GM12878 (cell line): Measurements from ENCODE around the gene SLC22A3. TPM values are rescaled to one million over a fixed set of nuclear protein-coding genes. Genes with fewer than 3 reads are reported as not detected.

Experiments used
- ATAC-seq: fragments of 200-7000 bp; cut with Tn5 transposase; 3 replicates; pipeline ENCODE4 v1.9.1; 2020; ENCODE audit warnings: mild to moderate bottlenecking, moderate library complexity
- BruUV-seq: library from RNA; stranded (reverse); fragments of 400-500 nt; replicated peaks from 2 replicates; lab custom pipeline; 2021; lab: Mats Ljungman, UMichigan
- CTCF ChIA-PET: fragments of 300-600 bp; sonication (Branson Sonifier 250); formaldehyde crosslinking; extraction: SDS; loops from one replicate; lab custom pipeline; 2021; ENCODE audit warnings: inconsistent platforms; lab: Yijun Ruan, JAX
- POLR2A ChIA-PET: fragments of 350-600 bp; formaldehyde crosslinking; extraction: SDS; loops from one replicate; lab custom pipeline; 2021; ENCODE audit warnings: inconsistent platforms; lab: Charles Lee
- RAD21 ChIA-PET: fragments of 300-600 bp; sonication (Branson Sonifier 250); formaldehyde crosslinking; loops from one replicate; lab custom pipeline; 2023; ENCODE audit warnings: antibody characterized with exemption; ENCODE audit not compliant: unreplicated experiment; lab: Charles Lee
- SMC1A ChIA-PET: fragments of 300-600 bp; sonication (Branson Sonifier 250); formaldehyde crosslinking; loops from one replicate; lab custom pipeline; 2023; ENCODE audit not compliant: unreplicated experiment, uncharacterized antibody; lab: Charles Lee
- DNase-seq: peaks from one replicate; pipeline ENCODE4 v3.0.0-alpha.2; 2011; ENCODE audit warnings: low read depth, low spot score
- FAIRE-seq: peaks from 3 replicates; lab custom pipeline; 2011; peaks lifted over from hg19 to GRCh38; lab: Jason Lieb, UNC
- H2AFZ ChIP-seq: 2 replicates; pipeline ENCODE4 v1.6.0; 2011; ENCODE audit warnings: low read depth, low read length, control low read depth; ENCODE audit not compliant: control insufficient read depth
- H3K27ac ChIP-seq: 2 replicates; pipeline ENCODE4 v1.5.1; 2011; ENCODE audit warnings: control low read depth; ENCODE audit not compliant: control insufficient read depth, insufficient read depth
- H3K27me3 ChIP-seq, 2 experiments: replicated peaks in 1 of 2; 2 replicates each; pipeline versions ENCODE4 v1.6.0 to v1.6.1; 2011; ENCODE audit warnings: low read length in 1 of 2; ENCODE audit not compliant: control insufficient read depth in 2 of 2, insufficient read depth in 2 of 2
- H3K36me3 ChIP-seq, 2 experiments: 2 replicates each; pipeline ENCODE4 v1.5.1; 2011; ENCODE audit warnings: low read length in 1 of 2; ENCODE audit not compliant: control insufficient read depth in 2 of 2, insufficient read depth in 2 of 2
- H3K4me1 ChIP-seq: 2 replicates; pipeline ENCODE4 v1.6.1; 2011; ENCODE audit warnings: mild to moderate bottlenecking, low read length, moderate library complexity, mixed read lengths; ENCODE audit not compliant: control insufficient read depth, insufficient read depth
- H3K4me2 ChIP-seq: 2 replicates; pipeline ENCODE4 v1.6.0; 2011; ENCODE audit warnings: control low read depth; ENCODE audit not compliant: control insufficient read depth, insufficient read depth
- H3K4me3 ChIP-seq: fragments of 200-600 bp; sonication (generic); 2 replicates; pipeline ENCODE4 v1.5.1; 2016
- H3K79me2 ChIP-seq: 2 replicates; pipeline ENCODE4 v1.6.0; 2011; ENCODE audit warnings: low read length; ENCODE audit not compliant: control insufficient read depth, insufficient read depth
- H3K9ac ChIP-seq: 2 replicates; pipeline ENCODE4 v1.8.0; 2011; ENCODE audit warnings: low read length, control low read depth, mixed read lengths; ENCODE audit not compliant: control insufficient read depth, insufficient read depth
- H3K9me3 ChIP-seq: replicated peaks from 3 replicates; pipeline ENCODE4 v1.5.1; 2011; ENCODE audit warnings: mild to moderate bottlenecking, low read length; ENCODE audit not compliant: control insufficient read depth, insufficient read depth
- H4K20me1 ChIP-seq: 2 replicates; pipeline ENCODE4 v1.6.0; 2011; ENCODE audit not compliant: control insufficient read depth, insufficient read depth
- BACH1 ChIP-seq: fragments of 450-650 bp; IDR thresholded peaks from 2 replicates; pipeline ENCODE4 v1.6.1; 2017; ENCODE audit warnings: mild to moderate bottlenecking, borderline replicate concordance
- FOS ChIP-seq: IDR thresholded peaks from 3 replicates; pipeline ENCODE4 v1.6.1; 2011; ENCODE audit warnings: borderline replicate concordance; ENCODE audit not compliant: insufficient read length; ENCODE audit errors: extremely low read depth
- HCFC1 ChIP-seq: fragments of 150-350 bp; IDR thresholded peaks from 2 replicates; pipeline ENCODE4 v1.6.1; 2014; ENCODE audit warnings: low read length
- KAT2A ChIP-seq: conservative IDR thresholded peaks from 2 replicates; pipeline ENCODE4 v1.6.1; 2011; ENCODE audit warnings: low read depth, low read length; ENCODE audit not compliant: control insufficient read depth
- NR2F1 ChIP-seq: fragments of 450-650 bp; conservative IDR thresholded peaks from 2 replicates; pipeline ENCODE4 v1.6.1; 2017; ENCODE audit warnings: mild to moderate bottlenecking
- PML ChIP-seq: IDR thresholded peaks from 2 replicates; pipeline ENCODE4 v1.6.1; 2012; ENCODE audit warnings: low read length, inconsistent platforms
- RFX5 ChIP-seq: IDR thresholded peaks from 2 replicates; pipeline ENCODE4 v1.6.1; 2011; ENCODE audit warnings: low read depth, low read length, improper control_type of control experiment
- WGBS: methylation state at CpG from one replicate; pipeline ENCODE4 v1.1.6; 2016; ENCODE audit warnings: low lambda C conversion rate; ENCODE audit not compliant: insufficient replicate concordance, insufficient coverage; ENCODE audit errors: missing lambda C conversion rate; 5-methylcytosine and 5-hydroxymethylcytosine counted together
- in situ Hi-C: fragments of 300-500 bp; cut with MboI; formaldehyde crosslinking; loops from 9 replicates; pipeline ENCODE4 v1.14.3; 2018; ENCODE audit warnings: mixed read lengths
- intact Hi-C: fragments of 100-400 bp; cut with micrococcal nuclease; formaldehyde crosslinking; loops from one replicate; pipeline ENCODE4 v1.14.2; 2022; ENCODE audit not compliant: unreplicated experiment
- polyA plus RNA-seq, 11 experiments: library from polyadenylated mRNA; depleted of rRNA in 4 of 11; unstranded in 6 of 11; stranded (reverse) in 5 of 11; fragments of >200 nt; fragmentation: Nextera tagmentation in 4 of 11; fragmentation: Illumina TruSeq in 1 of 11; extraction: Ambion mirVana in 4 of 11; extraction: Trizol in 1 of 11; gene quantifications; 1 replicate in 1 of 11; 2 replicates in 10 of 11; pipeline versions ENCODE4 v1.2.1 to v1.2.3, GENCODE V29; 2011 to 2016; ENCODE audit warnings: inconsistent platforms in 2 of 11, missing spikeins in 2 of 11, low read depth in 1 of 11
- total RNA-seq, 4 experiments: library from RNA; depleted of rRNA in 3 of 4; stranded (reverse); fragments of >200 nt in 3 of 4; fragmentation: Illumina TruSeq in 1 of 4; extraction: Trizol in 1 of 4; gene quantifications; 2 replicates each; pipeline versions ENCODE4 v1.2.1 to v1.2.3, GENCODE V29; 2013 to 2021
- TF ChIP-seq, protein P1 (sequence below): IDR thresholded peaks from 2 replicates; pipeline ENCODE4 v1.6.1; 2012; ENCODE audit warnings: low read depth, low read length, improper control_type of control experiment

The SLC22A3 gene
- total and polyA plus RNA-seq, 10 of the 15 experiments (the other 5 are each of a cell fraction or from before 2014, with no cell fraction given), result 0.07 to 0.15 TPM; not detected in 8

DNA sequence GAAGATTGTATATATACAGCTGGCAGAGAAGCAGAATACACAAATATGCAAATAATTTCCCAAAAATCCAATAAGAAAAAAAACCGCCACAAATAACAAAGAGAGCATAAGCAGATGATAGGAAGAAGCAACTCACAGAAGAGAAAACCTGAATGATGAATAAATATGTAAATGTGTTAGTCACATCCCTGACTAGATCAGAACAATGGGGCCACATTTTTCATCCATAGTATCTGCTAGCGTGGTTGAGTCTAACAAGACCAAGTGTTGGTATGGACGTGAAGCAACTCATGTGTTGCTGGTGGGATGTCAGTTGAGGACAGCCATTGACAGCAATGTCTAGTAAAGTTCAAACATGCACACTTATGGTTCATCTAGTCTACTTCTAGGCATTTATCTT lies 3.9 kb upstream of the SLC22A3 start (continued):
- TF ChIP-seq KAT2A (no peak), NR2F1 (no peak)
- TF ChIP-seq, all 136 proteins: peak for 0

DNA sequence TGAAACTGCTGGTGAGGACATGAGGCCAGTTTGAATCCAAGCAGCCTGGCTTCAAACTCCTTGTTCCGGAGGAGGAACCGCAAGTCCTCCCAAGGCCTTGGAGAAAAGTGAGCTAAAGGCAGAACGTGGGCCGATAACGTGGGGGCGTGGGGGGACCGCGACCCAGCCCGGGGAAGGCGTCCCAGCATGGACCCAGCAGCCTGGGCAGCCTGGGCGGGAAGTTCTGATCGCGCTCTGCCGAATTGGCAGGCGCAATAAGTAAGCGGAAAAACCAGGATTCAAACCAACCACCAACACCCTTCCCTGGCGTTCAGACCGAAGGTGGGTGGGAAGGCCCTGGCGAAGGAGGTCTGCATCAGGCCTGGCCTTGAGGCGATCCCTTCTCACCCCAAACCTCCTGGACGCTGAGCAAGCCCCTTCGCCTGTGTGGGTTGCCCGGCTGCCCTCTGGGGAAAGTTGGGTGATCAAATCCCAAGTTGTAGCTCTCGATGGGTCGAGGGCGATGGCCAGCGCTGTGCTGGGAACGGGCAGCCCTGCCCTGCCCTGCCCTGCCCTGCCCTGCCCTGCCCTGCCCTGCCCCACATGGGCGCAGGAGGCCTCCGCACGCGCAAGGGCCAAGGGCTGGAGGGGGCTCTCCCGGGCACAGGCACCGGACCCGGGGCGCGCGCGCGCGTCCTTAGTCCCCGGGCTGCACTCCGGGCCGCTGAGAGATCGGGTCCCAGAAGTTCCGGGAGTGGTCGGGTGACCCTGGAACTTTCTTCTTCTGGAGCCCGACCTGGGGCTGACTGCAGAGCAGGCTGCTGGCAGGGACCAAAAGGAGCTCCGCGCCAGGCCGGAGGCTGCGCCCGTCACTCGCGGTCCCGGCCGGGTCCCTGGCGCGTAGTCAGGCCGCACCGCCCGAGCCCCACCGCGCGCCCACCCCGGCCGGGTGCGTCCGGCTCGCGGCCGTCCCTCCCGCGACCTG lies 637 bp upstream of the SLC22A3 start:
- BruUV-seq, result no TSS peak
- Histone ChIP-seq H3K4me2 (no peak overlapping the region), H3K36me3 (no peaks in the 10 kb centered on the region), H3K9ac (no peak overlapping the region), H3K79me2 (no peaks in the 10 kb centered on the region), H3K27ac (no peak overlapping the region), H4K20me1 (no peaks in the 10 kb centered on the region), H3K4me1 (no peaks in the 10 kb centered on the region), H3K9me3 (no peaks in the 10 kb centered on the region), H3K27me3 (peaks cover 2 to 5% of the 10 kb centered on the region in 2 experiments; a peak in 2 of 4 replicates), H2AFZ (no peak overlapping the region), H3K4me3 (no peak overlapping the region)
- TF ChIP-seq, protein P1, sequence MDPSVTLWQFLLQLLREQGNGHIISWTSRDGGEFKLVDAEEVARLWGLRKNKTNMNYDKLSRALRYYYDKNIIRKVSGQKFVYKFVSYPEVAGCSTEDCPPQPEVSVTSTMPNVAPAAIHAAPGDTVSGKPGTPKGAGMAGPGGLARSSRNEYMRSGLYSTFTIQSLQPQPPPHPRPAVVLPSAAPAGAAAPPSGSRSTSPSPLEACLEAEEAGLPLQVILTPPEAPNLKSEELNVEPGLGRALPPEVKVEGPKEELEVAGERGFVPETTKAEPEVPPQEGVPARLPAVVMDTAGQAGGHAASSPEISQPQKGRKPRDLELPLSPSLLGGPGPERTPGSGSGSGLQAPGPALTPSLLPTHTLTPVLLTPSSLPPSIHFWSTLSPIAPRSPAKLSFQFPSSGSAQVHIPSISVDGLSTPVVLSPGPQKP, result no peak
- TF ChIP-seq FOS (no peak), RFX5 (no peak), HCFC1 (no peak), PML (no peak), BACH1 (no peak)
- ChIA-PET RAD21 (no interaction called here), SMC1A (no interaction called here), CTCF (no interaction called here), POLR2A (no interaction called here)
- ATAC-seq, result no peak
- DNase-seq, result no peak
- no peak for FAIRE-seq
- in situ Hi-C loops (no loop called here), intact Hi-C loops (no loop called here)
- 69% methylated on average over 63 of the region's 74 CpGs for WGBS
